Gastrocnemius medialis (tissue), 4 donors: ENCODE measurements around the gene FABP7.

ENCODE experiments used
- CTCF ChIP-seq, 5 experiments: fragments of 450-650 bp in 3 of 5; fragments of 200-600 bp in 2 of 5; sonication (generic) in 2 of 5; IDR thresholded peaks in 4 of 5; conservative IDR thresholded peaks in 1 of 5; 1 replicate in 4 of 5; 2 replicates in 1 of 5; pipeline ENCODE4 v1.5.1; 2016 to 2019; ENCODE audit warnings: antibody characterized with exemption in 5 of 5, mild to moderate bottlenecking in 3 of 5, moderate library complexity in 3 of 5
- POLR2A ChIP-seq, 2 donors: fragments of 450-650 bp; IDR thresholded peaks; one replicate each; pipeline ENCODE4 v1.6.1; 2017; ENCODE audit warnings: antibody characterized with exemption in 2 of 2, mild to moderate bottlenecking in 2 of 2, moderate library complexity in 2 of 2

- TF ChIP-seq CTCF (IDR thresholded peaks at IDR 0.05 in 4 of 5, conservative IDR thresholded peaks at IDR 0.05 in 1 of 5) (no peak), POLR2A (IDR thresholded peaks at IDR 0.05) (no peak)
These were observed 31.9 kb upstream of the FABP7 start for GRCh38 chr6:122747573-122747972.
